ENCODE results near the gene ATRNL1. TPM values are rescaled to one million over a fixed set of nuclear protein-coding genes. Genes with fewer than 3 reads are reported as not detected.

The ATRNL1 gene
- total and polyA plus RNA-seq, 2 of the 8 experiments (the other 6 are each of a cell fraction or from before 2014, with no cell fraction given) = 5.1 to 17.6 TPM

- no peak overlapping the region for H3K9ac ChIP-seq (replicated peaks in 1 of 4; ENCODE audit: extremely low read depth in 1 of 4, low read depth in 3 of 4, low read length in 3 of 4)
- no peak overlapping the region for H4K5ac ChIP-seq (ENCODE audit: insufficient read length, low read depth, low read length)
- no peak overlapping the region for H3K23ac ChIP-seq (ENCODE audit: insufficient read length)
- no peaks in the 10 kb centered on the region for H3K36me3 ChIP-seq (ENCODE audit: control insufficient read depth in 2 of 4, insufficient read depth in 4 of 4, low read length in 3 of 4)
- no peaks in the 10 kb centered on the region for H4K20me1 ChIP-seq (replicated peaks in 1 of 2; ENCODE audit: control insufficient read depth in 1 of 2, insufficient read depth in 2 of 2, low read length in 2 of 2)
- H3K23me2 ChIP-seq (ENCODE audit: low read depth, low read length) = no peaks in the 10 kb centered on the region
- no peak overlapping the region for H3K18ac ChIP-seq (ENCODE audit: extremely low read depth, low read length)
- H2BK120ac ChIP-seq (replicated peaks; ENCODE audit: low read depth, low read length) = no peak overlapping the region
- H3K27ac ChIP-seq (ENCODE audit: low read depth, low read length) = no peak overlapping the region
- TF ChIP-seq HDAC2 (IDR thresholded peaks at IDR 0.05; ENCODE audit: borderline replicate concordance in 1 of 2, low read depth in 2 of 2, low read length in 2 of 2) (no peak), GABPA (IDR thresholded peaks at IDR 0.05; ENCODE audit: borderline replicate concordance, insufficient read depth, low read length) (no peak), SP2 (IDR thresholded peaks at IDR 0.05; ENCODE audit: low read length) (no peak), TEAD4 (IDR thresholded peaks at IDR 0.05; ENCODE audit: low read depth, low read length) (no peak), ASH2L (IDR thresholded peaks at IDR 0.05; ENCODE audit: low read length) (no peak), JUND (IDR thresholded peaks at IDR 0.05; ENCODE audit: low read length) (no peak), CBX8 (IDR thresholded peaks at IDR 0.05; ENCODE audit: borderline replicate concordance, low read depth, low read length) (no peak), SIRT6 (IDR thresholded peaks at IDR 0.05; ENCODE audit: low read length) (no peak), NANOG (IDR thresholded peaks at IDR 0.05; ENCODE audit: insufficient read depth, low read depth, low read length, poor library complexity, severe bottlenecking) (no peak), SRF (IDR thresholded peaks at IDR 0.05; ENCODE audit: low read depth, low read length) (no peak), FOSL1 (IDR thresholded peaks at IDR 0.05; ENCODE audit: insufficient read depth, low read depth, low read length) (no peak), BRCA1 (IDR thresholded peaks at IDR 0.05; ENCODE audit: low read depth, low read length) (no peak), GTF2F1 (IDR thresholded peaks at IDR 0.05; ENCODE audit: borderline replicate concordance, low read depth, low read length) (no peak), CEBPB (IDR thresholded peaks at IDR 0.05; ENCODE audit: low read depth, low read length) (no peak), SP1 (IDR thresholded peaks at IDR 0.05; ENCODE audit: low read depth, low read length) (no peak), MAX (IDR thresholded peaks at IDR 0.05) (no peak)
- no peak overlapping the region for H3K14ac ChIP-seq (ENCODE audit: insufficient read length)
- no peak overlapping the region for H3K4ac ChIP-seq (replicated peaks; ENCODE audit: insufficient read length, low read depth, low read length)
- no peak overlapping the region for H2BK5ac ChIP-seq (ENCODE audit: low read depth, low read length)
- no peak overlapping the region for H3K4me2 ChIP-seq (ENCODE audit: insufficient read depth in 1 of 2, low read depth in 2 of 2, low read length in 2 of 2)
- no peak overlapping the region for H2AK5ac ChIP-seq (ENCODE audit: low read depth, low read length)
- no peak overlapping the region for H2AFZ ChIP-seq (ENCODE audit: low read length)
- H3K4me3 ChIP-seq (ENCODE audit: extremely low read depth in 1 of 4, insufficient read depth in 2 of 4, low read depth in 3 of 4, low read length in 4 of 4) = no peak overlapping the region
- CTCF ChIA-PET (ENCODE audit: partially characterized antibody) = no interaction called here
- FAIRE-seq (no peak), DNase-seq (ENCODE audit: low read depth in 1 of 2, low spot score in 2 of 2) (no peak)
- no peak overlapping the region for H2BK12ac ChIP-seq (ENCODE audit: low read depth, low read length)
- H3K27me3 ChIP-seq (replicated peaks in 1 of 4; ENCODE audit: control insufficient read depth in 3 of 4, extremely low read depth in 1 of 4, insufficient read depth in 3 of 4, low read length in 3 of 4) = no peaks in the 10 kb centered on the region
- no peaks in the 10 kb centered on the region for H3K79me1 ChIP-seq (ENCODE audit: low read depth, low read length)
- POLR2A ChIA-PET (ENCODE audit: partially characterized antibody) = no interaction called here
- no peak overlapping the region for H2BK20ac ChIP-seq (ENCODE audit: low read length)
- no peaks in the 10 kb centered on the region for H3K4me1 ChIP-seq (replicated peaks in 1 of 4; ENCODE audit: control insufficient read depth in 3 of 4, insufficient read depth in 4 of 4, low read length in 3 of 4)
- H3K56ac ChIP-seq (replicated peaks; ENCODE audit: insufficient read length, low read depth, low read length) = no peak overlapping the region
- H4K8ac ChIP-seq (ENCODE audit: extremely low read depth, insufficient read depth, low read length) = no peak overlapping the region
- no peaks in the 10 kb centered on the region for H3K79me2 ChIP-seq (ENCODE audit: control insufficient read depth in 1 of 2, insufficient read depth in 2 of 2, low read length in 2 of 2)
- H3K9me3 ChIP-seq (ENCODE audit: insufficient read depth in 2 of 2, low read depth in 1 of 2, low read length in 1 of 2) = no peaks in the 10 kb centered on the region
- no peak overlapping the region for H2BK15ac ChIP-seq (ENCODE audit: low read length)
- H4K91ac ChIP-seq (replicated peaks; ENCODE audit: insufficient read length, low read length) = no peak overlapping the region
Measured at GRCh38 chr10:115662422-115662821, 569.3 kb downstream of the ATRNL1 start.

All from H1 (cell line).